ENCODE data around the gene NLRP1. TPM values are rescaled to one million over a fixed set of nuclear protein-coding genes. Genes with fewer than 3 reads are reported as not detected.

Gene NLRP1
- total and polyA plus RNA-seq, 5 donors from 2014 or later: 25.5 to 279 (median 32.8) TPM

- H3K27ac ChIP-seq (ENCODE audit: insufficient read depth, low read length, poor library complexity, severe bottlenecking): no peak overlapping the region
- H3K4me3 ChIP-seq (ENCODE audit: low read depth, low read length): no peak overlapping the region
- Mint-ChIP-seq H3K4me3 (no peak overlapping the region), H3K27me3 (peaks cover 4% of the 10 kb centered on the region), H3K4me1 (no peaks in the 10 kb centered on the region), H3K27ac (no peak overlapping the region), H3K9me3 (no peaks in the 10 kb centered on the region), H3K36me3 (no peaks in the 10 kb centered on the region)
- no peaks in the 10 kb centered on the region for H3K36me3 ChIP-seq (ENCODE audit: control insufficient read depth, insufficient read depth, low read length)
- DNase-seq (no peak), ATAC-seq (ENCODE audit: low read depth in 2 of 2) (peak in 1 of 2 donors; percentile 37)
- H3K27me3 ChIP-seq (ENCODE audit: control insufficient read depth, insufficient read depth, low read length): peaks cover 9% of the 10 kb centered on the region
- no peaks in the 10 kb centered on the region for H3K4me1 ChIP-seq (ENCODE audit: control insufficient read depth, insufficient read depth, low read length, poor library complexity, severe bottlenecking)
- H3K9me3 ChIP-seq (ENCODE audit: control insufficient read depth in 2 of 2, low read length in 2 of 2): no peaks in the 10 kb centered on the region
Measured at GRCh38 chr17:5621026-5621425, 36.7 kb upstream of the NLRP1 start.

- ATAC-seq (ENCODE audit: low read depth in 2 of 2) (no peak), DNase-seq (no peak)
- H3K36me3 Mint-ChIP-seq: no peaks in the 10 kb centered on the region
- no peaks in the 10 kb centered on the region for H3K9me3 ChIP-seq (ENCODE audit: control insufficient read depth in 2 of 2, low read length in 2 of 2)
- H3K4me1 Mint-ChIP-seq: no peaks in the 10 kb centered on the region
- H3K36me3 ChIP-seq (ENCODE audit: control insufficient read depth, insufficient read depth, low read length): no peaks in the 10 kb centered on the region
- H3K27me3 ChIP-seq (ENCODE audit: control insufficient read depth, insufficient read depth, low read length): peaks cover 9% of the 10 kb centered on the region
- H3K27ac ChIP-seq (ENCODE audit: insufficient read depth, low read length, poor library complexity, severe bottlenecking): no peak overlapping the region
- H3K27ac Mint-ChIP-seq: no peak overlapping the region
- no peak overlapping the region for H3K4me3 Mint-ChIP-seq
- peaks cover 10% of the 10 kb centered on the region for H3K27me3 Mint-ChIP-seq
- H3K4me3 ChIP-seq (ENCODE audit: low read depth, low read length): no peak overlapping the region
- H3K9me3 Mint-ChIP-seq: no peaks in the 10 kb centered on the region
- no peaks in the 10 kb centered on the region for H3K4me1 ChIP-seq (ENCODE audit: control insufficient read depth, insufficient read depth, low read length, poor library complexity, severe bottlenecking)
Measured at GRCh38 chr17:5619088-5619740, 34.9 kb upstream of the NLRP1 start.

GRCh38 chr17:5618476-5618875 is 34.2 kb upstream of the NLRP1 start:
- no peak overlapping the region for H3K4me3 ChIP-seq (ENCODE audit: low read depth, low read length)
- no peaks in the 10 kb centered on the region for H3K4me1 ChIP-seq (ENCODE audit: control insufficient read depth, insufficient read depth, low read length, poor library complexity, severe bottlenecking)
- DNase-seq (no peak), ATAC-seq (ENCODE audit: low read depth in 2 of 2) (no peak)
- Mint-ChIP-seq H3K36me3 (no peaks in the 10 kb centered on the region), H3K27me3 (peaks cover 10% of the 10 kb centered on the region), H3K4me3 (no peak overlapping the region), H3K4me1 (no peaks in the 10 kb centered on the region), H3K27ac (no peak overlapping the region), H3K9me3 (no peaks in the 10 kb centered on the region)
- no peak overlapping the region for H3K27ac ChIP-seq (ENCODE audit: insufficient read depth, low read length, poor library complexity, severe bottlenecking)
- no peaks in the 10 kb centered on the region for H3K9me3 ChIP-seq (ENCODE audit: control insufficient read depth in 2 of 2, low read length in 2 of 2)
- H3K27me3 ChIP-seq (ENCODE audit: control insufficient read depth, insufficient read depth, low read length): peaks cover 9% of the 10 kb centered on the region
- no peaks in the 10 kb centered on the region for H3K36me3 ChIP-seq (ENCODE audit: control insufficient read depth, insufficient read depth, low read length)

GRCh38 chr17:5615476-5615875 is 31.2 kb upstream of the NLRP1 start:
- Mint-ChIP-seq H3K4me1 (peaks cover 0 to 3% (median 0%) of the 10 kb centered on the region in 4 donors), H3K27me3 (peaks cover 10% of the 10 kb centered on the region), H3K9me3 (no peaks in the 10 kb centered on the region), H3K27ac (no peak overlapping the region), H3K36me3 (no peaks in the 10 kb centered on the region), H3K4me3 (no peak overlapping the region)
- no peaks in the 10 kb centered on the region for H3K4me1 ChIP-seq (ENCODE audit: control insufficient read depth, insufficient read depth, low read length, poor library complexity, severe bottlenecking)
- H3K9me3 ChIP-seq (ENCODE audit: control insufficient read depth in 2 of 2, low read length in 2 of 2): no peaks in the 10 kb centered on the region
- no peak overlapping the region for H3K4me3 ChIP-seq (ENCODE audit: low read depth, low read length)
- ATAC-seq (ENCODE audit: low read depth in 2 of 2): no peak
- no peaks in the 10 kb centered on the region for H3K36me3 ChIP-seq (ENCODE audit: control insufficient read depth, insufficient read depth, low read length)
- no peaks in the 10 kb centered on the region for H3K27me3 ChIP-seq (ENCODE audit: control insufficient read depth, insufficient read depth, low read length)
- no peak overlapping the region for H3K27ac ChIP-seq (ENCODE audit: insufficient read depth, low read length, poor library complexity, severe bottlenecking)
- DNase-seq: no peak

GRCh38 chr17:5610956-5611355 is 26.6 kb upstream of the NLRP1 start:
- Histone ChIP-seq H3K4me3 (ENCODE audit: low read depth, low read length) (no peak overlapping the region), H3K27me3 (ENCODE audit: control insufficient read depth, insufficient read depth, low read length) (no peaks in the 10 kb centered on the region), H3K9me3 (ENCODE audit: control insufficient read depth in 2 of 2, low read length in 2 of 2) (no peaks in the 10 kb centered on the region), H3K4me1 (ENCODE audit: control insufficient read depth, insufficient read depth, low read length, poor library complexity, severe bottlenecking) (no peaks in the 10 kb centered on the region), H3K36me3 (ENCODE audit: control insufficient read depth, insufficient read depth, low read length) (no peaks in the 10 kb centered on the region), H3K27ac (ENCODE audit: insufficient read depth, low read length, poor library complexity, severe bottlenecking) (no peak overlapping the region)
- no peak overlapping the region for H3K27ac Mint-ChIP-seq
- H3K4me1 Mint-ChIP-seq: peaks cover 0 to 3% (median 0%) of the 10 kb centered on the region in 4 donors
- no peaks in the 10 kb centered on the region for H3K9me3 Mint-ChIP-seq
- ATAC-seq (ENCODE audit: low read depth in 2 of 2) (no peak), DNase-seq (no peak)
- H3K27me3 Mint-ChIP-seq: peaks cover 24% of the 10 kb centered on the region
- no peaks in the 10 kb centered on the region for H3K36me3 Mint-ChIP-seq
- no peak overlapping the region for H3K4me3 Mint-ChIP-seq

GRCh38 chr17:5608399-5609112 is 24.2 kb upstream of the NLRP1 start:
- no peak overlapping the region for H3K27ac Mint-ChIP-seq
- peaks cover 28% of the 10 kb centered on the region for H3K27me3 Mint-ChIP-seq
- H3K4me1 Mint-ChIP-seq: peaks cover 0 to 3% (median 0%) of the 10 kb centered on the region in 4 donors
- no peak overlapping the region for H3K4me3 Mint-ChIP-seq
- H3K4me3 ChIP-seq (ENCODE audit: low read depth, low read length): no peak overlapping the region
- no peaks in the 10 kb centered on the region for H3K27me3 ChIP-seq (ENCODE audit: control insufficient read depth, insufficient read depth, low read length)
- H3K36me3 Mint-ChIP-seq: no peaks in the 10 kb centered on the region
- ATAC-seq (ENCODE audit: low read depth in 2 of 2) (no peak), DNase-seq (no peak)
- H3K27ac ChIP-seq (ENCODE audit: insufficient read depth, low read length, poor library complexity, severe bottlenecking): no peak overlapping the region
- no peaks in the 10 kb centered on the region for H3K9me3 Mint-ChIP-seq
- H3K4me1 ChIP-seq (ENCODE audit: control insufficient read depth, insufficient read depth, low read length, poor library complexity, severe bottlenecking): no peaks in the 10 kb centered on the region
- no peaks in the 10 kb centered on the region for H3K9me3 ChIP-seq (ENCODE audit: control insufficient read depth in 2 of 2, low read length in 2 of 2)
- no peaks in the 10 kb centered on the region for H3K36me3 ChIP-seq (ENCODE audit: control insufficient read depth, insufficient read depth, low read length)

- Mint-ChIP-seq H3K36me3 (no peaks in the 10 kb centered on the region), H3K27ac (no peak overlapping the region), H3K9me3 (no peaks in the 10 kb centered on the region), H3K27me3 (peaks cover 30% of the 10 kb centered on the region), H3K4me1 (peaks cover 0 to 3% (median 0%) of the 10 kb centered on the region in 4 donors), H3K4me3 (no peak overlapping the region)
- Histone ChIP-seq H3K9me3 (ENCODE audit: control insufficient read depth in 2 of 2, low read length in 2 of 2) (no peaks in the 10 kb centered on the region), H3K27ac (ENCODE audit: insufficient read depth, low read length, poor library complexity, severe bottlenecking) (no peak overlapping the region), H3K4me3 (ENCODE audit: low read depth, low read length) (no peak overlapping the region), H3K27me3 (ENCODE audit: control insufficient read depth, insufficient read depth, low read length) (no peaks in the 10 kb centered on the region), H3K36me3 (ENCODE audit: control insufficient read depth, insufficient read depth, low read length) (no peaks in the 10 kb centered on the region), H3K4me1 (ENCODE audit: control insufficient read depth, insufficient read depth, low read length, poor library complexity, severe bottlenecking) (no peaks in the 10 kb centered on the region)
- no peak for DNase-seq
- no peak for ATAC-seq (ENCODE audit: low read depth in 2 of 2)
Measured at GRCh38 chr17:5607946-5608345, 23.6 kb upstream of the NLRP1 start.

GRCh38 chr17:5605452-5605851 is 21.1 kb upstream of the NLRP1 start:
- Mint-ChIP-seq H3K27me3 (peaks cover 49% of the 10 kb centered on the region), H3K27ac (no peak overlapping the region), H3K4me1 (no peaks in the 10 kb centered on the region), H3K36me3 (no peaks in the 10 kb centered on the region), H3K4me3 (no peak overlapping the region), H3K9me3 (no peaks in the 10 kb centered on the region)
- Histone ChIP-seq H3K4me3 (ENCODE audit: low read depth, low read length) (no peak overlapping the region), H3K9me3 (ENCODE audit: control insufficient read depth in 2 of 2, low read length in 2 of 2) (no peaks in the 10 kb centered on the region), H3K27ac (ENCODE audit: insufficient read depth, low read length, poor library complexity, severe bottlenecking) (no peak overlapping the region), H3K4me1 (ENCODE audit: control insufficient read depth, insufficient read depth, low read length, poor library complexity, severe bottlenecking) (no peaks in the 10 kb centered on the region), H3K27me3 (ENCODE audit: control insufficient read depth, insufficient read depth, low read length) (peaks cover 2% of the 10 kb centered on the region), H3K36me3 (ENCODE audit: control insufficient read depth, insufficient read depth, low read length) (no peaks in the 10 kb centered on the region)
- ATAC-seq (ENCODE audit: low read depth in 2 of 2) (no peak), DNase-seq (no peak)
